ENCODE measurements around the gene UHRF1. TPM values are rescaled to one million over a fixed set of nuclear protein-coding genes. Genes with fewer than 3 reads are reported as not detected.
A peak's percentile ranks its signal among the peaks of the same experiment; 100 is the strongest.

The UHRF1 gene
- total and polyA plus RNA-seq, 2 of the 13 experiments (the other 11 are each of a cell fraction or from before 2014, with no cell fraction given) = 6.8 to 78.4 TPM

GRCh38 chr19:4997297-4997696 lies 88.0 kb downstream of the UHRF1 start:
- TF ChIP-seq ZNF224 (CRISPR knock-in tag; IDR thresholded peaks at IDR 0.05) (no peak), ZNF629 (CRISPR knock-in tag; conservative IDR thresholded peaks at IDR 0.05) (peak; percentile 57; the same call in 1 of the 2 replicates)
- no peak overlapping the region for H3K9ac ChIP-seq (ENCODE audit: insufficient read depth, low read depth, low read length)
- CTCF ChIA-PET (ENCODE audit: low intra/inter-chr PET ratio, low total read pairs) = no interaction called here
- peaks cover 43% of the 10 kb centered on the region for H3K79me2 ChIP-seq (ENCODE audit: insufficient read depth, low read length)
- ATAC-seq (no peak), FAIRE-seq (no peak), DNase-seq (ENCODE audit: low spot score) (no peak)
- BruUV-seq (replicated peaks) = no TSS peak
- H3K4me3 ChIP-seq (replicated peaks in 1 of 3; ENCODE audit: insufficient read depth in 1 of 3, low read depth in 2 of 3, low read length in 3 of 3) = no peak overlapping the region
- in situ Hi-C loops (cut with HindIII; ENCODE audit: extremely low pct_ligation_motif_present, low pct_unique_long_range_greater_than_20kb) (no loop called here), intact Hi-C loops (cut with micrococcal nuclease; ENCODE audit: unreplicated experiment) (no loop called here)
- 99% methylated on average over 9 of the region's 12 CpGs for WGBS (ENCODE audit: low lambda C conversion rate)
- H3K27ac ChIP-seq (ENCODE audit: extremely low read length, insufficient read depth, low read length) = no peak overlapping the region
- H3K4me2 ChIP-seq (ENCODE audit: low read depth, low read length) = no peak overlapping the region
- peaks cover 19% of the 10 kb centered on the region for H3K4me1 ChIP-seq (ENCODE audit: insufficient read depth, low read length)
- H4K20me1 ChIP-seq (ENCODE audit: insufficient read depth, low read length) = peaks cover 24% of the 10 kb centered on the region
- H3K27me3 ChIP-seq (ENCODE audit: control insufficient read depth in 1 of 2, insufficient read depth in 2 of 2, low read length in 2 of 2) = no peaks in the 10 kb centered on the region
- H2AFZ ChIP-seq (ENCODE audit: low read length) = no peak overlapping the region
- POLR2A ChIA-PET = no interaction called here
- H3K36me3 ChIP-seq (replicated peaks in 1 of 2; ENCODE audit: control insufficient read depth in 1 of 2, insufficient read depth in 2 of 2, low read length in 2 of 2) = peaks cover 3 to 14% of the 10 kb centered on the region in 2 experiments; a peak in 3 of 5 replicates
- no peaks in the 10 kb centered on the region for H3K9me3 ChIP-seq (ENCODE audit: low read length)

GRCh38 chr19:5000120-5000611 lies 90.9 kb downstream of the UHRF1 start:
- Histone ChIP-seq H3K9me3 (ENCODE audit: low read length) (no peaks in the 10 kb centered on the region), H3K79me2 (ENCODE audit: insufficient read depth, low read length) (peaks cover 46% of the 10 kb centered on the region), H3K27me3 (ENCODE audit: control insufficient read depth in 1 of 2, insufficient read depth in 2 of 2, low read length in 2 of 2) (no peaks in the 10 kb centered on the region), H4K20me1 (ENCODE audit: insufficient read depth, low read length) (peaks cover 30% of the 10 kb centered on the region), H3K4me1 (ENCODE audit: insufficient read depth, low read length) (peaks cover 27% of the 10 kb centered on the region), H3K27ac (ENCODE audit: extremely low read length, insufficient read depth, low read length) (no peak overlapping the region), H3K4me3 (replicated peaks in 1 of 3; ENCODE audit: insufficient read depth in 1 of 3, low read depth in 2 of 3, low read length in 3 of 3) (no peak overlapping the region), H3K36me3 (replicated peaks in 1 of 2; ENCODE audit: control insufficient read depth in 1 of 2, insufficient read depth in 2 of 2, low read length in 2 of 2) (peaks cover 3 to 14% of the 10 kb centered on the region in 2 experiments; a peak in 2 of 5 replicates), H2AFZ (ENCODE audit: low read length) (no peak overlapping the region), H3K9ac (ENCODE audit: insufficient read depth, low read depth, low read length) (no peak overlapping the region), H3K4me2 (ENCODE audit: low read depth, low read length) (no peak overlapping the region)
- WGBS (ENCODE audit: low lambda C conversion rate) = 94% methylated on average over 6 of the region's 6 CpGs
- in situ Hi-C loops (cut with HindIII; ENCODE audit: extremely low pct_ligation_motif_present, low pct_unique_long_range_greater_than_20kb) (no loop called here), intact Hi-C loops (cut with micrococcal nuclease; ENCODE audit: unreplicated experiment) (loop anchor here (2.0 kb wide), 1 partner anchor 31 kb away; no protein-coding TSS in a partner anchor)
- POLR2A ChIA-PET = no interaction called here
- BruUV-seq (replicated peaks) = no TSS peak
- no peak for DNase-seq (ENCODE audit: low spot score)
- TF ChIP-seq CTCF (CRISPR knock-in tag; IDR thresholded peaks at IDR 0.05) = no peak
- FAIRE-seq = no peak
- no peak for ATAC-seq
- CTCF ChIA-PET (ENCODE audit: low intra/inter-chr PET ratio, low total read pairs) = no interaction called here
